NOMO-1 (cell line): ENCODE data around the gene MRPL22.
"Not testable (repeated sequence)": the region's sequence is repeated elsewhere in the genome, so short reads cannot be mapped to it uniquely, and the experiment has no call there.

Experiments used
- DNase-seq, 2 experiments: peaks; one replicate each; lab custom pipeline; 2025; ENCODE audit not compliant: unreplicated experiment in 2 of 2; lab: John Stamatoyannopoulos, UW

The MRPL22 gene

DNA sequence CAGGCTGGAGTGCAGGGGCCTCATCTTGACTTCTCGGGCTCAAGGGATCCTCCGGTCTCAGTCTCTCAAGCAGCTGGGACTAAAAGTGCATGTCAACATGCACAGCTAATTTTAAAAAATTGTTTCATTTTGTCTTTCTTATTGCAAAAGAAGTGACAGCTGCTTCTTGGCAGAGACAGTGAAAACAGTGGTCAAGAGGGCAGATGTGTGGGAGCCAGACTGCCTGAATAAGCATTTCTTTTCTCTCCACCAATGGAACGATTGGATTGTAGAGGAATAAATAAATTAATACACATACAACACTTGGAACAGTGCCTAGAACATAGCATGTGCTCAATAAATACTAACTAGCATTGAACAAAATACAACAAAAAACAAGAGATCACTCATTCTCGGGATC lies 45.3 kb downstream of the MRPL22 start:
- DNase-seq = no peak

DNA sequence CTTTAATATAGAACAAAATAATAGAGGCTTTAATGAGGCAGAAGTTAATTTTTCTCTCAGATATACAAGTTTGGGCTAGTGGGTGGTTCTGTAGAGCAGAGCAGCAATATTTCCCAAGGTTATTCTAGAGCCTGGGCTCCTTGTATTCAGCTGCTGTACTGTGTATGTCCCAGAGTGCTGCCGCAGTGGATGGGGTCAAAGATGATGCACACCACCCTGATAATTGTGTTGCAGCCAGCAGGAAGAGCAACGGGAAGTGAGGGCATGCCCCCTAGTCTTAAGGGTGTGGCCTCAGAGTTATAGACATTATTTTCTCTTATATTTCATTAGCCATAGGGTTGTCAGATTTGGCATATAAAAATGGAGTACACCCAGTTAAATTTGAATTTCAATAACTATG lies 48.8 kb downstream of the MRPL22 start:
- no peak for DNase-seq

DNA sequence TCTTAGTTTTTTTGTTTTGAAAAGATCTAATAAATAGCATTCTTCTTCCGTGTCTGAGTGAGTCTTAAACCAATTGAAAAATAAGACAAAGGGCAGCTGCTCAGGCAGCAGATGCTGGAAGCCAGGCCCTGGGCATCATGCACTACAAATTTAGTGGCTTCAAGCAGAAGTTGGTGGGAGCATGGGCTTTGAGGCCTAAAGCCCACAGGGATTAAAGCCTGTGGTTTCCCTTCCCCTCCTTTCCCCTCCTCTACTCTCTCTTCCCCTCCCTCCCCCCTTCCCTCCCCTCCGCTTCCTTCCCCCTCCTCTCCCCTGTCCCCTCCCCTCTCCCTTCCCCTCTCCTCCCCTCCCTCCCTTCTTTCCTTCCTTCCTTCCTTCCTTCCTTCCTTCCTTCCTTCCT lies 52.6 kb downstream of the MRPL22 start:
- no peak for DNase-seq

DNA sequence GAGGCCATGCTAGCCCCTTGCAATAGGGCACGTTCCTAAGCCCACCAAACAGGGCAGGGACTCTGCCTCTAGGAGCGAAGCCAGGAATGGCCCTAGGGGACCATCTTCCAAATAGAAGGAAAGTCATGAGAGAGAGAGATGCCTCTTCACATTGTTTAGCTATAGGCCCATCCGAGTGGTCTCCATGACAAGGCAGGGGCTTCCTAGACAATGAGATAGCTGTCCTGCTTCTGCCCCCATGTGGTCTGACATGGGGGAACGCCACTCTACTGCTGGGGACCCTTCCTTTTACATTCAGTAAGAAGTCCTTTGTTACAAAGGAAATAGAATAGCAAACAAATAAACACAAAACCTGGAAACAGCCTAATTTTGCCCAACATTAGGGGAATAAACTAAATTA lies 54.8 kb downstream of the MRPL22 start:
- no peak for DNase-seq

DNA sequence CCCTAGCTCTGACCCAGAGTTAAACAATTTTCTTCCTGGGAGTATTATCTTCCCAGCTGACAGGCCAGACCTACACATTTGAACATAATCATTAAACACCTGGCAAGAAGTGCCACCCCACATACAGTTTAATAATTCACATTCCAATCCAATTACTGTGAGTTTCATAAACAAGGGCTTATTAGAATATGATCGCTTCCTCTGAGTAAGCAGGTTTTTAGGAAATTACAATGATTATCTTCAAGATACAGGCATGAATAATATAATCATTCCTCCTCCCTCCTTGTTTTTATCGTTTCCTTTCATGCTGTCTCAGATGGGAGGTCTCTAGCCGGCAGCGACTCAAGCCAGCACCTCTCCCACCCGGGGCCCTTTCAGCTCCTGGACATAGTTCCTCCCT lies 56.9 kb downstream of the MRPL22 start:
- no peak for DNase-seq

DNA sequence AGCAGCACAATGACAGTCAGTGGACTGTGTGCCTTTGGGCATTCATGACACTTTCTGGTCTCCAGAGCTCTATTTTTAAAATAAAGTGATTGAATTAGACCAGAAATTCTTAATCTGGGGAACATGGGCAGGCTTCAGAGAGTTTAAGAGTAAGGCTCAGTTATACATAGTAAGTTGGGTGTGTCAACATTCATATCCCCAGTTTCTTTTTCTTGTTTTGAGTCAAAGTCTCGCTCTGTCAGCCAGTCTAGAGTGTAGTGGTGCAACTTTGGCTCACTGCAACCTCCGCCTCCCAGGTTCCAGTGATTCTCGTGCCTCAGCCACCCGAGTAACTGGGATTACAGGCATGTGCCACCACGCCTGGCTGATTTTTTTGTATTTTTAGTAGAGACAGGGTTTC lies 59.0 kb downstream of the MRPL22 start:
- no peak for DNase-seq

DNA sequence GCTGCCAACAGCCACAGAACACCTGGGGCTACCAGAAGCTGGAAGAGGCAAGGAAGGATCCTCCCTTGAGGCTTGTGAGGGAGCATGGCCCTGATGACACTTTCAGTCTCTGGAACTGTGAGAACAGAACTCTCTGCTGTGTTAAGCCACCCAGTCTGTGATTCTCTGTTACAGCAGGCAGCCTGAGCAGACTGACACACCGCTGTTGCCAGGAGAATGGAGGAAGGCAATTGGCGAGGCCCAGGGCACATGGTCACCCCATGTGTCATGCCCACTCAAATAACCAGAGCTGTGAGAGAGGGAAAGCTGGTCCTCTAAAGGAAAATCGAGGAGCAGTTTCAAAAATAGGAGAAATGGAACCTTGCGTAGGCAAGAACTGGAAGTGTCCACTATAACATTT lies 60.6 kb downstream of the MRPL22 start:
- DNase-seq = no peak

DNA sequence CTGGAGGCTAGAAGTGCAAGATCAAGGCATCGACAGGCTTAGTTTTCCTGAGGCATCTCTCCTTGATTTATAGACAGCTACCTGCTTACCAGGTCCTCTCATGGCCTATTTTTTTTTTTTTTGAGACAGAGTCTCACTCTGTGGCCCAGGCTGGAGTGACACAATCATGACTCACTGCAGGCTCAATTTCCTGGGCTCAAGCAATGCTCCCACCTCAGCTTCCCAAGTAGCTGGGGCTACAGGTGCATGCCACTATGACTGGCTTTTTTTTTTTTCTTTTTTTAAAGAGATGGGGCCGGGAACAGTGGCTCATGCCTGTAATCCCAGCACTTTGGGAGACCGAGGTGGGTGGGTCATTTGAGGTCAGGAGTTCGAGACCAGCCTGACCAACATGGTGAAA lies 61.8 kb downstream of the MRPL22 start:
- DNase-seq = not testable (repeated sequence)

DNA sequence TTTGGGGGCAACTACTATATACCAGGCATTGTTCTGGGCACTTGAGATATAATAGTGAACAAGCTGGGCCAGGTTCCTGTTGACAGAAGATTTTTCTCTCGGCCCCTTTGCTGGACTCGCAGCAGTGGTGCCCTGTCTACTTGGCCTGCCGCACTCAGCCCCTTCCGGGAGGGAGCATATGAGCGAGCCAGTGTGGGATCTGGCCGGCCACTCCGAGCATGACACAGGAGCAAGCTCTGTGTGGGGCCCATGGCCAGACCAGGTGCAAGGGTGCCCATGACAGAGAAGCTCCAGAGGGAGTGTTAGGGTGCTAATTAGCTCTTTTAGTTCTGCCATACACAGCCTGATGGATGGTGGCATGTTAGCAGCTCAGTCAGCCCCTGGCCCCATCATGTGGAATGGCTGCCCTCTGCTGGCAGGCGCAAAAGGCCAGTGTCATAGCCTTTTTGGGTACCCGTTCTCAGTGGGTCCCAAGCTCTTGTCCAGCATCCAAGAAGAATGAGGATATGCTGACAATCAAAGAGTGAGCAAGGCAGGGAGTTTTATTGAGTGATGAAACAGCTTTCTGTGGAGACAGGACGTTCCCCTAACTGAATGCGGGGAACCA lies 63.4 kb downstream of the MRPL22 start:
- peak in 1 of 2 experiments; percentile 3 for DNase-seq

DNA sequence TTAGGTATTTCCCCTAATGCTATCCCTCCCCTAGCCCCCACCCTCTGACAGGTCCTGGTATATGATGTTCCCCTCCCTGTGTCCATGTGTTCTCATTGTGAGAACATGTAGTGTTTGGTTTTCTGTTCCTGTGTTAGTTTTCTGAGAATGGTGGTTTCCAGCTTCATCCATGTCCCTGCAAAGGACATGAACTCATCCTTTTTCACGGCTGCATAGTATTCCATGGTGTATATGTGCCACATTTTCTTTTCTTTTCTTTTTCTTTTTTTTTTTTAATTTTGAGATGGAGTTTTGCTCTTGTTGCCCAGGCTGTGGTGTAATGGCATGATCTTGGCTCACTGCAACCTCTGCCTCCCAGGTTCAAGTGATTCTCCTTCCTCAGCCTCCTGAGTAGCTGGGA lies 65.4 kb downstream of the MRPL22 start:
- not testable (repeated sequence) for DNase-seq

DNA sequence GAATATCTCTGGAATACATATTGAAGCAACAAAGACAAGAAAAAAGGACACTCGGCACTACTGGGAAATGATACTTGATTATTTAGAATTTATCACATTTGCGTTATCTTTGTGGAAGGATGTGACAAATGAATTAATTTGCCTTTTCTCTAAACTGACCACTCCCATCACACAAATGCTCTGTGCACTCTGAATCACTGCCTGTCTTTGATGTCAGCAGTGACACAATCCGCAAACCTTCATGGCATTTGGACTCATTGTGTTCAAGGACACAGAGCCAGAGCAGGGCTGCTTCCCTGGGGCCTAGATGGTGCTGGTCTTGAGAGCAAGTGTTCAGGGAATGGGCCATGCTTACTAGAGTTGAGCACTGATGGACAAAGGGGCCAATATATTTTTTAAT lies 67.8 kb downstream of the MRPL22 start:
- DNase-seq = no peak

DNA sequence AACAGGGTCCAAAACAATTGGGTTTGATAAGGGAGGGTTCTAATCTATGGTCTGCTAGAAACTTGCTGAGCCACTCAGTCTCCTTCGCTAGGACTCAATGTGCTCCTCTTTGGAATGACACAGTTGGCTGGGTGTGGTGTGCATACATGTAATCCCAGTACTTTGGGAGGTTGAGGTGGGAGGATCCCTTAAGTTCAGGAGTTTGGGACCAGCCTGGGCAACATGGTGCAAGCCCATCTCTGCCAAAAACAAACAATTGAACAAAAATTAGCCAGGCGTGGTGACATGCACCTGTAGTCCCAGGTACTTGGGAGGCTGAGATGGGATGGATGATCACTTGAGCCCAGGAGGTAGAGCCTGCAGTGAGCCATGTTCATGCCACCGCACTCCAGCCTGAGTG lies 70.0 kb downstream of the MRPL22 start:
- DNase-seq = no peak

DNA sequence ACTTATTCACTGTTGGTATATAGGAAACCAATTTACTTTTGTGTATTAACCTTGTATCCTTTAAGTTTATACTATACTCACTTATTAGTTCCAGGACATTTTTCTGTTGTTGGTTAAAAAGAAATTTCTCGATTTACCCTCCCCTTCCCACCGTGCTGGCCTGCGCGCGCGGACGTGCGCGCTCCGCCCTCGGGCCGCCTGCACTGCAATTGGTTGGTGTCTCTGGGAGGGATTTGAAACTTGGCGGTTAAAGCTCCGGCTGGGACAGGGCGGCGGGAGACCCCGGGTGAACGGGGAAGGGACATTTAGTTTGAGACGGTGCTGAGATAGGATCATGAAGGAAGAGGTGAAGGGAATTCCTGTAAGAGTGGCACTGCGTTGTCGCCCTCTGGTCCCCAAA lies 72.7 kb downstream of the MRPL22 start, which contains the start of gene KIF4B:
Gene KIF4B, plus strand, starts transcription at position 230 of the 400 bp plus-strand sequence. Its CDS starts 105 bp downstream, at position 335.
- DNase-seq = no peak

DNA sequence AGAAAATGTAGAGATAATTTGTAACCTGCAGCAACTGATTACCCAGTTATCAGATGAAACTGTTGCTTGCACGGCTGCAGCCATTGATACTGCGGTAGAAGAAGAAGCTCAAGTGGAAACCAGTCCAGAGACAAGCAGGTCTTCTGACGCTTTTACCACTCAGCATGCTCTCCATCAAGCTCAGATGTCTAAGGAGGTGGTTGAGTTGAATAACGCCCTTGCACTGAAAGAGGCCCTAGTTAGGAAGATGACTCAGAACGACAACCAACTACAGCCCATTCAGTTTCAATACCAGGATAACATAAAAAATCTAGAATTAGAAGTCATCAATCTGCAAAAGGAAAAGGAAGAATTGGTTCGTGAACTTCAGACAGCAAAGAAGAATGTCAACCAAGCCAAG lies 74.4 kb downstream of the MRPL22 start:
- no peak for DNase-seq

DNA sequence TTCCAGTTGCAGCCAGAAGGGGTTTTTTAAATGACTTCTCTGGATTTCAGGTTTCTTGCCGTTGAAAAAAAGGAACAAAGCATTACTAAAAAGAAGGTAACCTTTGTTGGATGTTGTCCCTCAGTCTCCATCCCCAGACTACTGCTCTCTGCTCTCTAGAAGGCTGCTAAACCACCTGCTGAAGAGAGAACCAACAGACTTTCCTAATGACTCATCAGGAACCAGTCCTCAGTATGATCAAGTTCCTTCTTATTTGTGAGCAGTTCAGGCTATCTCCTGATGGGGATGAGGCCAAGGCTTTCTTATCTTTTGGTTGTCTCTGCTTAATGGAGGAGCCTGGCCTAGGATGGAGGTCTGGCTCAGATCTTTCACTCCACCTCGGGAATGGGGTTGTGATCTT lies 76.7 kb downstream of the MRPL22 start:
- no peak for DNase-seq
